ENCODE data around the gene TMF1. TPM values are rescaled to one million over a fixed set of nuclear protein-coding genes. Genes with fewer than 3 reads are reported as not detected.
A peak's percentile ranks its signal among the peaks of the same experiment; 100 is the strongest.

Gene TMF1
- total and polyA plus RNA-seq, 10 of the 15 experiments (the other 5 are each of a cell fraction or from before 2014, with no cell fraction given): 7.1 to 24.5 (median 18.6) TPM

DNA sequence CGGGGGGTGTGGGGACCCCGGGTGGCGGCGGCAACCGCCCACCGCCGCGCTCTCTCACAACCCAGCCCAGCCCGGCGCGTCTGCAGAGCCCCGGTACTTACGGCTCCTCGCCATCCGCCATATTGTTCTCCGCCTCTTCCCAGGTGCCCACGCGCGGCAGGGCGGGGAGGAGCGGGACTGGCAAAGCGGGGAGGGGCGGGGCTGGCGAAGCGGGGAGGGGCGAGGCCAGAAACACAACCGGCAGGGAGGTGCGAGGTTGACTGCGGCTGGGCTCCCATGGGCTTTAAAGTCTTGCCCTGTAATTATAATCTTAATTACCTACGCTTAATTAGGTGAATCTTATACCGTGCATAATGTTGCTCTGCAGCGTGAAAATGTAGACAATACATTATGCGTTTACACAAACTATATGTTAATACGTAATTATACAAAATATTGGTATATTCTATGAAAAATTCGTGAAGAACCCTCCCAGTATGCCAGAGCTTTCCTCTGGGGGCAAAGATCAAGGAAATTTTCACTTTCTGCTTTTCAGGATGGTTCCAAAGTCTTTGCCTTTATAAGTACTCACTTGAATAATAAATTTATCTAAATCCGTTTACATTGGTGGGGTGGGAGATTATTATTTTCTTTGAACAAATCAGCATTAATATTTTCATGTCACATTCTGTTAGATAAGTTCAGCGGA, 28.2 kb upstream of the TMF1 start, which contains the start of gene UBA3 (continued):
- TF ChIP-seq, protein P1, sequence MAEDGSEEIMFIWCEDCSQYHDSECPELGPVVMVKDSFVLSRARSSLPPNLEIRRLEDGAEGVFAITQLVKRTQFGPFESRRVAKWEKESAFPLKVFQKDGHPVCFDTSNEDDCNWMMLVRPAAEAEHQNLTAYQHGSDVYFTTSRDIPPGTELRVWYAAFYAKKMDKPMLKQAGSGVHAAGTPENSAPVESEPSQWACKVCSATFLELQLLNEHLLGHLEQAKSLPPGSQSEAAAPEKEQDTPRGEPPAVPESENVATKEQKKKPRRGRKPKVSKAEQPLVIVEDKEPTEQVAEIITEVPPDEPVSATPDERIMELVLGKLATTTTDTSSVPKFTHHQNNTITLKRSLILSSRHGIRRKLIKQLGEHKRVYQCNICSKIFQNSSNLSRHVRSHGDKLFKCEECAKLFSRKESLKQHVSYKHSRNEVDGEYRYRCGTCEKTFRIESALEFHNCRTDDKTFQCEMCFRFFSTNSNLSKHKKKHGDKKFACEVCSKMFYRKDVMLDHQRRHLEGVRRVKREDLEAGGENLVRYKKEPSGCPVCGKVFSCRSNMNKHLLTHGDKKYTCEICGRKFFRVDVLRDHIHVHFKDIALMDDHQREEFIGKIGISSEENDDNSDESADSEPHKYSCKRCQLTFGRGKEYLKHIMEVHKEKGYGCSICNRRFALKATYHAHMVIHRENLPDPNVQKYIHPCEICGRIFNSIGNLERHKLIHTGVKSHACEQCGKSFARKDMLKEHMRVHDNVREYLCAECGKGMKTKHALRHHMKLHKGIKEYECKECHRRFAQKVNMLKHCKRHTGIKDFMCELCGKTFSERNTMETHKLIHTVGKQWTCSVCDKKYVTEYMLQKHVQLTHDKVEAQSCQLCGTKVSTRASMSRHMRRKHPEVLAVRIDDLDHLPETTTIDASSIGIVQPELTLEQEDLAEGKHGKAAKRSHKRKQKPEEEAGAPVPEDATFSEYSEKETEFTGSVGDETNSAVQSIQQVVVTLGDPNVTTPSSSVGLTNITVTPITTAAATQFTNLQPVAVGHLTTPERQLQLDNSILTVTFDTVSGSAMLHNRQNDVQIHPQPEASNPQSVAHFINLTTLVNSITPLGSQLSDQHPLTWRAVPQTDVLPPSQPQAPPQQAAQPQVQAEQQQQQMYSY (CRISPR knock-in tag; IDR thresholded peaks at IDR 0.05): no peak
- TF ChIP-seq BCLAF1 (IDR thresholded peaks at IDR 0.05): no peak
- TF ChIP-seq, protein P2, sequence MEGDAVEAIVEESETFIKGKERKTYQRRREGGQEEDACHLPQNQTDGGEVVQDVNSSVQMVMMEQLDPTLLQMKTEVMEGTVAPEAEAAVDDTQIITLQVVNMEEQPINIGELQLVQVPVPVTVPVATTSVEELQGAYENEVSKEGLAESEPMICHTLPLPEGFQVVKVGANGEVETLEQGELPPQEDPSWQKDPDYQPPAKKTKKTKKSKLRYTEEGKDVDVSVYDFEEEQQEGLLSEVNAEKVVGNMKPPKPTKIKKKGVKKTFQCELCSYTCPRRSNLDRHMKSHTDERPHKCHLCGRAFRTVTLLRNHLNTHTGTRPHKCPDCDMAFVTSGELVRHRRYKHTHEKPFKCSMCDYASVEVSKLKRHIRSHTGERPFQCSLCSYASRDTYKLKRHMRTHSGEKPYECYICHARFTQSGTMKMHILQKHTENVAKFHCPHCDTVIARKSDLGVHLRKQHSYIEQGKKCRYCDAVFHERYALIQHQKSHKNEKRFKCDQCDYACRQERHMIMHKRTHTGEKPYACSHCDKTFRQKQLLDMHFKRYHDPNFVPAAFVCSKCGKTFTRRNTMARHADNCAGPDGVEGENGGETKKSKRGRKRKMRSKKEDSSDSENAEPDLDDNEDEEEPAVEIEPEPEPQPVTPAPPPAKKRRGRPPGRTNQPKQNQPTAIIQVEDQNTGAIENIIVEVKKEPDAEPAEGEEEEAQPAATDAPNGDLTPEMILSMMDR (IDR thresholded peaks at IDR 0.05 in 2 of 3, conservative IDR thresholded peaks at IDR 0.05 in 1 of 3; ENCODE audit: control insufficient read depth in 2 of 3, extremely low read depth in 1 of 3, insufficient read depth in 1 of 3, low read depth in 3 of 3, low read length in 3 of 3): no peak
- TF ChIP-seq HCFC1 (IDR thresholded peaks at IDR 0.05; ENCODE audit: low read length): no peak
- TF ChIP-seq SREBF1 (IDR thresholded peaks at IDR 0.05; ENCODE audit: low read length): no peak
- no peak for TF ChIP-seq STAT1 (conservative IDR thresholded peaks at IDR 0.05)
- no peak for TF ChIP-seq BCL11A (IDR thresholded peaks at IDR 0.05; ENCODE audit: low read depth, low read length)
- TF ChIP-seq REST (IDR thresholded peaks at IDR 0.05; ENCODE audit: low read depth, low read length): peak; percentile 46; the same call in 1 of the 2 replicates
- TF ChIP-seq TCF12 (IDR thresholded peaks at IDR 0.05; ENCODE audit: low read depth, low read length): 0 out of 2 replicates have a peak, but pooled peaks have one; percentile 6
- TF ChIP-seq HDAC6 (IDR thresholded peaks at IDR 0.05; ENCODE audit: unreplicated experiment): no peak
- TF ChIP-seq DPF2 (IDR thresholded peaks at IDR 0.05): 0 out of 2 replicates have a peak, but pooled peaks have one; percentile 13
- no peak for TF ChIP-seq LARP7 (IDR thresholded peaks at IDR 0.05)
- TF ChIP-seq MXI1 (IDR thresholded peaks at IDR 0.05; ENCODE audit: low read depth, low read length): 0 out of 2 replicates have a peak, but pooled peaks have one; percentile 15
- TF ChIP-seq, protein P3, sequence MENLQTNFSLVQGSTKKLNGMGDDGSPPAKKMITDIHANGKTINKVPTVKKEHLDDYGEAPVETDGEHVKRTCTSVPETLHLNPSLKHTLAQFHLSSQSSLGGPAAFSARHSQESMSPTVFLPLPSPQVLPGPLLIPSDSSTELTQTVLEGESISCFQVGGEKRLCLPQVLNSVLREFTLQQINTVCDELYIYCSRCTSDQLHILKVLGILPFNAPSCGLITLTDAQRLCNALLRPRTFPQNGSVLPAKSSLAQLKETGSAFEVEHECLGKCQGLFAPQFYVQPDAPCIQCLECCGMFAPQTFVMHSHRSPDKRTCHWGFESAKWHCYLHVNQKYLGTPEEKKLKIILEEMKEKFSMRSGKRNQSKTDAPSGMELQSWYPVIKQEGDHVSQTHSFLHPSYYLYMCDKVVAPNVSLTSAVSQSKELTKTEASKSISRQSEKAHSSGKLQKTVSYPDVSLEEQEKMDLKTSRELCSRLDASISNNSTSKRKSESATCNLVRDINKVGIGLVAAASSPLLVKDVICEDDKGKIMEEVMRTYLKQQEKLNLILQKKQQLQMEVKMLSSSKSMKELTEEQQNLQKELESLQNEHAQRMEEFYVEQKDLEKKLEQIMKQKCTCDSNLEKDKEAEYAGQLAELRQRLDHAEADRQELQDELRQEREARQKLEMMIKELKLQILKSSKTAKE (IDR thresholded peaks at IDR 0.05; ENCODE audit: low read depth, poor library complexity, severe bottlenecking): peak; percentile 37
- no peak for TF ChIP-seq MYB (IDR thresholded peaks at IDR 0.05; ENCODE audit: borderline replicate concordance, low read depth, low read length)

Data from GM12878 (cell line).